ENCODE data around the gene PLA2G3. TPM values are rescaled to one million over a fixed set of nuclear protein-coding genes. Genes with fewer than 3 reads are reported as not detected.

Gene PLA2G3
- total and polyA plus RNA-seq, 2 of the 8 experiments (the other 6 are each of a cell fraction or from before 2014, with no cell fraction given): 18.1 to 25.9 TPM

- TF ChIP-seq EP300 (IDR thresholded peaks at IDR 0.05; ENCODE audit: borderline replicate concordance in 1 of 2, low read depth in 2 of 2, low read length in 2 of 2) (0 out of 3 replicates have a peak, but pooled peaks of 1 of the 2 experiments have one; percentile 43), ATF3 (IDR thresholded peaks at IDR 0.05; ENCODE audit: insufficient read depth, low read depth, low read length) (no peak), CHD2 (IDR thresholded peaks at IDR 0.05; ENCODE audit: low read length) (peak; percentile 88), KDM1A (IDR thresholded peaks at IDR 0.05; ENCODE audit: borderline replicate concordance, low read length) (0 out of 2 replicates have a peak, but pooled peaks have one; percentile 36), RAD21 (IDR thresholded peaks at IDR 0.05 in 1 of 2, conservative IDR thresholded peaks at IDR 0.05 in 1 of 2; ENCODE audit: low read depth in 2 of 2, low read length in 2 of 2) (peak; percentile 56 to 70), SAP30 (IDR thresholded peaks at IDR 0.05; ENCODE audit: insufficient read depth, insufficient replicate concordance, low read length) (no peak), CTBP2 (IDR thresholded peaks at IDR 0.05; ENCODE audit: borderline replicate concordance, insufficient read depth, insufficient read length, low read length) (no peak), CEBPB (IDR thresholded peaks at IDR 0.05; ENCODE audit: low read depth, low read length) (peak; percentile 45; the same call in 1 of the 2 replicates), RNF2 (IDR thresholded peaks at IDR 0.05; ENCODE audit: borderline replicate concordance, low read depth, low read length, missing control alignments, poor library complexity, severe bottlenecking) (no peak), TAF7 (optimal IDR thresholded peaks at IDR 0.05; ENCODE audit: borderline replicate concordance, low read depth, low read length) (no peak), NRF1 (IDR thresholded peaks at IDR 0.05; ENCODE audit: low read depth, low read length) (no peak), SP4 (IDR thresholded peaks at IDR 0.05; ENCODE audit: low read length) (peak; percentile 44; the same call in 1 of the 2 replicates), EGR1 (IDR thresholded peaks at IDR 0.05; ENCODE audit: borderline replicate concordance, low read depth, low read length) (no peak), ATF2 (IDR thresholded peaks at IDR 0.05; ENCODE audit: low read length) (no peak), FOSL1 (IDR thresholded peaks at IDR 0.05; ENCODE audit: insufficient read depth, low read depth, low read length) (no peak), USF2 (IDR thresholded peaks at IDR 0.05; ENCODE audit: low read length) (no peak), EZH2 (IDR thresholded peaks at IDR 0.05; ENCODE audit: low read depth, low read length, severe bottlenecking) (no peak), JUN (IDR thresholded peaks at IDR 0.05; ENCODE audit: low read depth, low read length) (no peak), CBX5 (IDR thresholded peaks at IDR 0.05; ENCODE audit: low read depth, low read length) (no peak), MAFK (IDR thresholded peaks at IDR 0.05; ENCODE audit: low read depth, low read length) (no peak)
These were observed 35.4 kb downstream of the PLA2G3 start (continued) for GRCh38 chr22:31104869-31105268.

All from H1 (cell line).